GM23248 (cell line): ENCODE measurements around the gene PIGB.

Experiments
- EZH2 ChIP-seq: fragments of 200-600 bp; sonication (generic); IDR thresholded peaks from 2 replicates; pipeline ENCODE4 v1.6.1; 2018; ENCODE audit warnings: antibody characterized with exemption, mild to moderate bottlenecking; ENCODE audit not compliant: insufficient read depth, poor library complexity, severe bottlenecking
- EZH2phosphoT487 ChIP-seq: fragments of 200-600 bp; sonication (generic); IDR thresholded peaks from 2 replicates; pipeline ENCODE4 v1.6.1; 2018; ENCODE audit warnings: antibody characterized with exemption, moderate library complexity, mild to moderate bottlenecking, low read depth; ENCODE audit not compliant: insufficient read depth

DNA sequence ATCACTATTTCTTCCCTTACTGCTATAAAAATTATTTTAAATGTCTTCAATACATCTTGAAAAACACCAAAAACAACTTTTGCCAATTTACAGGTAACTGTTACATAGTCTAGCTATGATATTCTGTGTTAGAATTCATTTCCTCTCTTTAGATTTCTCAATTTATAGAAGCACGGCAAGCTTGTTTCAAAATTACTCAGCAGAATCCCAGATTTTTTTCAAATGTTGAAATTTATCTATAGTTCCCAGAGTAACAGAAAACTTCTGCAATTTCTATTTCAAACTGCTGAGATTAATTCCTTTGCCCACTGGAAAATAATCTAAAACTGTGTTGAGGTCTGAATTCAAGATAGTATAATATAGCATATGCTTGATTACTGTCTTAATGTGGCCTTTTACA lies 48.0 kb downstream of the PIGB start:
- TF ChIP-seq EZH2 (no peak), EZH2phosphoT487 (no peak)
